ENCODE measurements around the gene UBE2S.

Gene UBE2S

GRCh38 chr19:55443045-55443823, 35.6 kb upstream of the UBE2S start, which contains the start of gene SHISA7:
Gene SHISA7 (minus strand): TSS chr19:55443300. CDS start chr19:55442863, 437 bp downstream.
- no peak within 1 kb of the TSS for H3K27ac ChIP-seq
- TF ChIP-seq ZFX (IDR thresholded peaks at IDR 0.05) (no peak), CTCF (conservative IDR thresholded peaks at IDR 0.05) (no peak)

- TF ChIP-seq CTCF (conservative IDR thresholded peaks at IDR 0.05): no peak
- TF ChIP-seq ZFX (IDR thresholded peaks at IDR 0.05): no peak
Observed at GRCh38 chr19:55442372-55442961, 34.9 kb upstream of the UBE2S start.

GRCh38 chr19:55441692-55442321, 34.2 kb upstream of the UBE2S start:
- H3K27ac ChIP-seq: no peak overlapping the region
- no peak for TF ChIP-seq ZFX (IDR thresholded peaks at IDR 0.05)
- TF ChIP-seq CTCF (conservative IDR thresholded peaks at IDR 0.05): no peak

More at GRCh38 chr19:55442372-55442961, 34.9 kb upstream of the UBE2S start:
- no peak overlapping the region for H3K27ac ChIP-seq

- TF ChIP-seq ZFX (IDR thresholded peaks at IDR 0.05): no peak
- TF ChIP-seq CTCF (conservative IDR thresholded peaks at IDR 0.05): no peak
- H3K27ac ChIP-seq: no peak overlapping the region
Observed at GRCh38 chr19:55441319-55441691, 33.7 kb upstream of the UBE2S start.

GRCh38 chr19:55440411-55441105, 33.0 kb upstream of the UBE2S start:
- H3K27ac ChIP-seq: no peak overlapping the region
- TF ChIP-seq CTCF (conservative IDR thresholded peaks at IDR 0.05): no peak
- TF ChIP-seq ZFX (IDR thresholded peaks at IDR 0.05): no peak

- no peak overlapping the region for H3K27ac ChIP-seq
- TF ChIP-seq ZFX (IDR thresholded peaks at IDR 0.05) (no peak), CTCF (conservative IDR thresholded peaks at IDR 0.05) (no peak)
Observed at GRCh38 chr19:55439052-55439451, 31.5 kb upstream of the UBE2S start.

Data from C4-2B (cell line).